ENCODE results near the gene MAFF. TPM values are rescaled to one million over a fixed set of nuclear protein-coding genes. Genes with fewer than 3 reads are reported as not detected.
A peak's percentile ranks its signal among the peaks of the same experiment; 100 is the strongest.
"Not testable (repeated sequence)": the region's sequence is repeated elsewhere in the genome, so short reads cannot be mapped to it uniquely, and the experiment has no call there.

The MAFF gene
- total and polyA plus RNA-seq, 12 donors: 2.9 to 21.4 (median 6.0) TPM

DNA sequence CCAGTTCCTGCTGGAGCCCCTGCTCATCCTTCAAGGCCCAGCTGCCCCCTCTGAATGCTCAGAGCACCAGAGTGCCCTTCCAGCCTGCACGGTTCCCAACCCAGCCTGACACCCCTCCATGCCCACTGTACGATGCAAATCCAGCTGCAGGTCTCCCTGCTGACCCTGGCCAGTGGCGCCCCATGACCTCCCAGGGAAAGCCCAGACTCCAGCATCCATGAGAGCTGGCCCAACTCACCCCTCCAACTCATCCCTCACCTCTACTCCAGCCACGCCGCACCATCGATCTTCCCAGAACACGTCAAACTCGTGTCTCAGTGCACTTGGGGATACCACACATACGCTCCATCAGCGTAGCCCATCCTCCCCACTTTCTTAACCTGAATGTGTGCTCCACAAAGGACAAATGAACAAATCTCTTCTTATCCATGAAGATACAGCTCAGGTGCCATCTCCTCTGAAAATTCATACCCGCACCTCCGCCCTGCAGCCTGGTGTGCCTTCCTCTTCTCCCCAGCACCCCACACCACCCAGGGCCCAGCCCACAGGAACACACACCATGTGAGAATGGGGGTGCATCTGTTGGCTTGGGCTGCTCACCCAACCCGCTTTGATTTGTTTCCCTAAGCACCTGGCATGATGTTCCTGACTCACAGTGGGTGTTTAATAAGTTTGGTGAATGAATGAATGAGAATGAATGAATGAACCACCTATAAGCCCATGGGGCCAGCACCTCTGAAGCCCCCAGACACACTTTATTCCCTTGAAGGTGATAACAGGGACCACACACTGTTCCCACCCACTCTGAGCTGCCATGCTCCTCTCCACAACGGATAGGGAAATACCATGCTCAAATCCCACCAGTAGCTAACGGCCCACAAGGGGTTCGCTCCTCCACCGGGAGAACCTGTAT, 26.3 kb upstream of the MAFF start:
- Histone ChIP-seq H3K4me1 (peaks cover 25 to 76% (median 56%) of the 10 kb centered on the region in 9 donors), H3K27ac (peak overlapping the region; percentile 59 to 89 (median 81)), H3K27me3 (no peaks in the 10 kb centered on the region), H3K36me3 (no peaks in the 10 kb centered on the region), H3K9me3 (no peaks in the 10 kb centered on the region), H3K4me3 (peak overlapping the region in 1 of 10 donors; percentile 11)
- intact Hi-C loops (cut with DNase I): no loop called here
- TF ChIP-seq, protein P1, sequence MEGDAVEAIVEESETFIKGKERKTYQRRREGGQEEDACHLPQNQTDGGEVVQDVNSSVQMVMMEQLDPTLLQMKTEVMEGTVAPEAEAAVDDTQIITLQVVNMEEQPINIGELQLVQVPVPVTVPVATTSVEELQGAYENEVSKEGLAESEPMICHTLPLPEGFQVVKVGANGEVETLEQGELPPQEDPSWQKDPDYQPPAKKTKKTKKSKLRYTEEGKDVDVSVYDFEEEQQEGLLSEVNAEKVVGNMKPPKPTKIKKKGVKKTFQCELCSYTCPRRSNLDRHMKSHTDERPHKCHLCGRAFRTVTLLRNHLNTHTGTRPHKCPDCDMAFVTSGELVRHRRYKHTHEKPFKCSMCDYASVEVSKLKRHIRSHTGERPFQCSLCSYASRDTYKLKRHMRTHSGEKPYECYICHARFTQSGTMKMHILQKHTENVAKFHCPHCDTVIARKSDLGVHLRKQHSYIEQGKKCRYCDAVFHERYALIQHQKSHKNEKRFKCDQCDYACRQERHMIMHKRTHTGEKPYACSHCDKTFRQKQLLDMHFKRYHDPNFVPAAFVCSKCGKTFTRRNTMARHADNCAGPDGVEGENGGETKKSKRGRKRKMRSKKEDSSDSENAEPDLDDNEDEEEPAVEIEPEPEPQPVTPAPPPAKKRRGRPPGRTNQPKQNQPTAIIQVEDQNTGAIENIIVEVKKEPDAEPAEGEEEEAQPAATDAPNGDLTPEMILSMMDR (IDR thresholded peaks at IDR 0.05): no peak
- WGBS, 2 donors: 89 to 90% methylated on average over 17 of the region's 17 CpGs
- DNase-seq: no peak
- ATAC-seq: no peak

DNA sequence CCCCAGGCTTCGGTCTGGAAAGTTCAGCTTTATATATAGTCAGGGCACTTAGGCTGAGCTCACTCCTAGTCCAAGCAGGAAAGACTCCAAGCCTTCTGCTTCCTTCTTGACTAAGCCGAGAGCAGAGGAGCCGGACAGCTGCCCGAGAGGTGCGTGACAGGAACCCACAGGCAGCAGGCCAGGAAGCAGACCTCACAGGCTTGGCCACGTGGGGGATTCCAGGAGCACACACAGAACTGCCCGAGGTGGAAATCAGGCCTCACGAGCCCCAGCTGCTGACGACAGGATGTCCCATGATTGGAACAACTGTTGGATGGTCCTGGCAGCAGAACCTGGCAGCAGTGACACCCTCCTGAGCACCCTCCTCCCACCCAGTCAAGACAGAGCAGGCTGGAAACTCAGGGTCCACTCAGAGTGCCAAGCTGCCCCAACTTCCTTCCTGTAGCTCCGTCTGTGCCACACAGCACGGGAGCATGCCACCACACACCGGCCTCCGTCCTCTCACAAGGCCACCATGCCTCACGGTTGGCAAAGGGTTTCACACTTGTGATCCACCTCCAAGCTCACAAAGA, 25.5 kb upstream of the MAFF start:
- Histone ChIP-seq H3K27me3 (no peaks in the 10 kb centered on the region), H3K4me1 (peaks cover 29 to 84% (median 63%) of the 10 kb centered on the region in 9 donors), H3K9me3 (no peaks in the 10 kb centered on the region), H3K4me3 (peak overlapping the region in 1 of 10 donors; percentile 11), H3K27ac (peak overlapping the region; percentile 59 to 89 (median 81)), H3K36me3 (no peaks in the 10 kb centered on the region)
- TF ChIP-seq, protein P1 (IDR thresholded peaks at IDR 0.05): no peak
- intact Hi-C loops (cut with DNase I): no loop called here
- WGBS, 2 donors: 21 to 30% methylated on average over 14 of the region's 14 CpGs
- peak; percentile 80 to 88 for DNase-seq
- ATAC-seq: peak; percentile 64 to 84 (median 78)

DNA sequence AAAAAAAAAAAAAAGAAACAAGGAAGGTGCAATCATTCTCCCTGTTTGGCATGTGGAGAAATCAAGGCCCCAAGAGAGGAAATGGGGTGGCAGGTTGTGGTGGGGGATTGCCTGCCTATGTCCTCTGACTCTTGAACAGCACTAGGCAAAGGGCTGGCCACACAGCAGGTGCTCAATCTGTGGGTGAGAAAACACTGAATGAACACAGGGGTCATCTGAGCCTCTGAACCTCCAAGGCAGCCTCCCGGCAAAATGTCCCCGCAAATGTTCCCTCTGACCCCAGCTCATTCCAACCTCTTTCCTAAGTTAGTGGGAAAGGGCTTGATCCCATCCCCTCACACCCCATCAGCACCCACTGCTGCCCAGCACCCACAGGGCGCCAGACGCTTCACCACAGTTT, 24.8 kb upstream of the MAFF start:
- no peak for ATAC-seq
- WGBS, 2 donors: 93 to 99% methylated on average over 4 of the region's 4 CpGs
- TF ChIP-seq, protein P1 (IDR thresholded peaks at IDR 0.05): no peak
- Histone ChIP-seq H3K27ac (peak overlapping the region in 9 of 10 donors; percentile 34 to 89 (median 83)), H3K36me3 (no peaks in the 10 kb centered on the region), H3K27me3 (no peaks in the 10 kb centered on the region), H3K9me3 (no peaks in the 10 kb centered on the region), H3K4me1 (peaks cover 29 to 83% (median 62%) of the 10 kb centered on the region in 9 donors), H3K4me3 (no peak overlapping the region)
- intact Hi-C loops (cut with DNase I): no loop called here
- no peak for DNase-seq

DNA sequence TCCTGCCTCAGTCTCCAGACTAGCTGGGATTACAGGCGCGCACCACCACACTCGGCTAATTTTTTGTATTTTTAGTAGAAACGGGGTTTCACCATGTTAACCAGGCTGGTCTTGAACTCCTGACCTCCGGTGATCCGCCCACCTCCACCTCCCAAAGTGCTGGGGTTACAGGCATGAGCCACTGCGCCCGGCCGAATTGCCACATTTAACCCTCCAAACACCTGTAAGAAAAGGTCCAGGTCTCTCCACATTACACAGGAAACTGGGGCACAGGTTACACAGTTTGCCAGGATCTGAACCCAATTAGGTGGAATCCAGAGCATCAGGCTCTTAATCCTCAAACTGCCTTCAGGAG, 24.2 kb upstream of the MAFF start:
- peak overlapping the region; percentile 67 to 89 (median 78) for H3K27ac ChIP-seq
- WGBS, 2 donors: 87 to 94% methylated on average over 9 of the region's 9 CpGs
- H3K9me3 ChIP-seq; H3K4me3 ChIP-seq; H3K36me3 ChIP-seq; intact Hi-C loops (cut with DNase I); ATAC-seq; H3K27me3 ChIP-seq; DNase-seq: not testable (repeated sequence)
- H3K4me1 ChIP-seq: peaks cover 24 to 81% (median 57%) of the 10 kb centered on the region in 9 donors

Measured in heart right ventricle (tissue), 16 donors.